HFFc6 (cell line): ENCODE data around the gene LRRC19. TPM values are rescaled to one million over a fixed set of nuclear protein-coding genes. Genes with fewer than 3 reads are reported as not detected.

Experiments used
- DNase-seq: peaks from one replicate; pipeline ENCODE4 v3.0.0-alpha.2; 2018
- H3K27ac Mint-ChIP-seq: 2 replicates; pipeline ENCODE4 v1.8.0; 2020; ENCODE audit warnings: mild to moderate bottlenecking, mixed read lengths
- H3K27me3 Mint-ChIP-seq: 2 replicates; pipeline ENCODE4 v1.8.0; 2021; ENCODE audit warnings: mild to moderate bottlenecking, moderate library complexity, mixed read lengths; ENCODE audit not compliant: insufficient read depth
- H3K36me3 Mint-ChIP-seq: 2 replicates; pipeline ENCODE4 v1.8.0; 2021; ENCODE audit warnings: low read depth, mixed read lengths
- H3K4me1 Mint-ChIP-seq: 2 replicates; pipeline ENCODE4 v1.8.0; 2020; ENCODE audit warnings: low read depth, mixed read lengths
- H3K4me3 Mint-ChIP-seq: 2 replicates; pipeline ENCODE4 v1.8.0; 2020; ENCODE audit warnings: mild to moderate bottlenecking, moderate library complexity, mixed read lengths
- H3K9me3 Mint-ChIP-seq: 2 replicates; pipeline ENCODE4 v1.8.0; 2020; ENCODE audit warnings: mild to moderate bottlenecking, mixed read lengths
- CTCF ChIP-seq: fragments of 200-600 bp; sonication (generic); IDR thresholded peaks from 2 replicates; pipeline ENCODE4 v1.5.0; 2021; ENCODE audit warnings: antibody characterized with exemption, mild to moderate bottlenecking
- total RNA-seq, 6 experiments: library from RNA; stranded (reverse); fragmentation: NEBNext Ultra II Directional; extraction: Animal tissue kit (Norgen Biotek cat#: 25700); gene quantifications; 2 replicates in 1 of 6; 3 replicates in 5 of 6; pipeline ENCODE4 v1.2.3, GENCODE V29; 2021

Gene LRRC19
- total RNA-seq, 6 experiments from 2014 or later = not detected

GRCh38 chr9:26955921-26956859, 49.3 kb downstream of the LRRC19 start, which contains the start of gene IFT74:
Gene IFT74, plus strand, starts transcription at chr9:26956412. Its CDS starts 5,556 bp downstream, at chr9:26961968.
- Mint-ChIP-seq H3K27ac (peak within 1 kb of the TSS; percentile 96), H3K4me3 (peak within 1 kb of the TSS; percentile 93), H3K9me3 (no peaks in the 10 kb centered on the region), H3K27me3 (no peaks in the 10 kb centered on the region), H3K4me1 (peaks cover 39% of the 10 kb centered on the region), H3K36me3 (peaks cover 8% of the 10 kb centered on the region; the same call in 1 of the 2 replicates)
- TF ChIP-seq CTCF = no peak
- DNase-seq = peak; percentile 98

GRCh38 chr9:26955222-26955903, 50.1 kb downstream of the LRRC19 start:
- no peaks in the 10 kb centered on the region for H3K27me3 Mint-ChIP-seq
- H3K9me3 Mint-ChIP-seq = no peaks in the 10 kb centered on the region

GRCh38 chr9:26954050-26954508, 51.4 kb downstream of the LRRC19 start:
- peaks cover 52% of the 10 kb centered on the region for H3K4me1 Mint-ChIP-seq
- no peak overlapping the region for H3K4me3 Mint-ChIP-seq
- no peaks in the 10 kb centered on the region for H3K27me3 Mint-ChIP-seq
- H3K36me3 Mint-ChIP-seq = peaks cover 8% of the 10 kb centered on the region; the same call in 1 of the 2 replicates
- TF ChIP-seq CTCF = no peak
- peak; percentile 17 for DNase-seq
- peaks cover 6% of the 10 kb centered on the region; the same call in 1 of the 2 replicates for H3K9me3 Mint-ChIP-seq
- no peak overlapping the region for H3K27ac Mint-ChIP-seq

More at GRCh38 chr9:26955222-26955903, 50.1 kb downstream of the LRRC19 start:
- peak overlapping the region; percentile 93 for H3K4me3 Mint-ChIP-seq
- H3K27ac Mint-ChIP-seq = peak overlapping the region; percentile 96
- H3K4me1 Mint-ChIP-seq = peaks cover 42% of the 10 kb centered on the region
- no peak for TF ChIP-seq CTCF
- no peak for DNase-seq
- peaks cover 8% of the 10 kb centered on the region; the same call in 1 of the 2 replicates for H3K36me3 Mint-ChIP-seq

GRCh38 chr9:26951794-26952193, 53.7 kb downstream of the LRRC19 start:
- Mint-ChIP-seq H3K27me3 (no peaks in the 10 kb centered on the region), H3K9me3 (peaks cover 6% of the 10 kb centered on the region; the same call in 1 of the 2 replicates), H3K4me1 (peaks cover 50% of the 10 kb centered on the region), H3K36me3 (no peaks in the 10 kb centered on the region), H3K27ac (no peak overlapping the region), H3K4me3 (no peak overlapping the region)
- DNase-seq = no peak
- TF ChIP-seq CTCF = no peak

GRCh38 chr9:26950521-26950920, 55.0 kb downstream of the LRRC19 start:
- Mint-ChIP-seq H3K36me3 (no peaks in the 10 kb centered on the region), H3K27ac (no peak overlapping the region), H3K4me1 (peaks cover 48% of the 10 kb centered on the region), H3K9me3 (peaks cover 6% of the 10 kb centered on the region; the same call in 1 of the 2 replicates), H3K4me3 (no peak overlapping the region), H3K27me3 (no peaks in the 10 kb centered on the region; the same call in 1 of the 2 replicates)
- no peak for TF ChIP-seq CTCF
- DNase-seq = no peak
